Endothelial cell of umbilical vein (primary cell): Measurements from ENCODE around the gene TMEM140. TPM values are rescaled to one million over a fixed set of nuclear protein-coding genes. Genes with fewer than 3 reads are reported as not detected.

ENCODE experiments used
- BruUV-seq: library from RNA; stranded (reverse); fragments of 400-500 nt; replicated peaks from 2 replicates; lab custom pipeline; 2021; lab: Mats Ljungman, UMichigan
- CTCF ChIA-PET: fragments of 300-600, 350-600 bp; sonication (Branson Sonifier 250); formaldehyde crosslinking; loops from one replicate; lab custom pipeline; 2021; ENCODE audit warnings: antibody characterized with exemption, inconsistent platforms; lab: Charles Lee
- POLR2A ChIA-PET: fragments of 300-600, 350-600 bp; sonication (Branson Sonifier 250); formaldehyde crosslinking; loops from one replicate; lab custom pipeline; 2021; ENCODE audit warnings: antibody characterized with exemption, inconsistent platforms; lab: Charles Lee
- DNase-seq: peaks from one replicate; pipeline ENCODE4 v3.0.0-alpha.2; 2011; ENCODE audit warnings: low read depth, low spot score
- FAIRE-seq: peaks from 2 replicates; lab custom pipeline; 2011; peaks lifted over from hg19 to GRCh38; lab: Jason Lieb, UNC
- H2AFZ ChIP-seq: 2 replicates; pipeline ENCODE4 v1.6.0; 2012; ENCODE audit warnings: low read depth, low read length, control low read depth, inconsistent platforms
- H3K27ac ChIP-seq: 2 replicates; pipeline ENCODE4 v1.5.1; 2011; ENCODE audit warnings: low read depth, mild to moderate bottlenecking, control low read depth, low read length, moderate library complexity; ENCODE audit not compliant: insufficient read depth
- H3K27me3 ChIP-seq, 2 experiments: 2 replicates each; pipeline versions ENCODE4 v1.6.0 to v1.6.1; 2011; ENCODE audit warnings: low read length in 2 of 2, mixed read lengths in 1 of 2; ENCODE audit not compliant: control insufficient read depth in 2 of 2, insufficient read depth in 2 of 2
- H3K36me3 ChIP-seq, 2 experiments: 2 replicates in 1 of 2; 3 replicates in 1 of 2; pipeline ENCODE4 v1.5.1; 2011; ENCODE audit warnings: low read length in 2 of 2, mild to moderate bottlenecking in 1 of 2, moderate library complexity in 1 of 2; ENCODE audit not compliant: control insufficient read depth in 2 of 2, insufficient read depth in 2 of 2; ENCODE audit errors: extremely low read depth in 1 of 2
- H3K4me1 ChIP-seq: 3 replicates; pipeline ENCODE4 v1.5.1; 2011; ENCODE audit warnings: mild to moderate bottlenecking, low read length; ENCODE audit not compliant: control insufficient read depth, insufficient read depth; ENCODE audit errors: extremely low read depth
- H3K4me2 ChIP-seq: 2 replicates; pipeline ENCODE4 v1.6.1; 2011; ENCODE audit warnings: low read length, control low read depth, mixed read lengths; ENCODE audit not compliant: insufficient read depth
- H3K4me3 ChIP-seq, 3 experiments: fragments of 200-600 bp in 1 of 3; sonication (generic), shearing (Covaris generic) in 1 of 3; replicated peaks in 1 of 3; 2 replicates each; pipeline ENCODE4 v1.5.1; 2011 to 2016; ENCODE audit warnings: control low read depth in 3 of 3, low read length in 3 of 3, mild to moderate bottlenecking in 2 of 3, inconsistent platforms in 1 of 3, low read depth in 1 of 3, moderate library complexity in 1 of 3; ENCODE audit not compliant: insufficient read depth in 1 of 3
- H3K79me2 ChIP-seq: 2 replicates; pipeline ENCODE4 v1.6.0; 2012; ENCODE audit warnings: low read length, inconsistent platforms; ENCODE audit not compliant: control insufficient read depth, insufficient read depth
- H3K9ac ChIP-seq: replicated peaks from 2 replicates; pipeline ENCODE3; 2011; ENCODE audit warnings: low read length, control low read depth; ENCODE audit not compliant: insufficient read depth; ENCODE audit errors: extremely low read depth
- H3K9me1 ChIP-seq: replicated peaks from 3 replicates; pipeline ENCODE4 v1.6.0; 2011; ENCODE audit warnings: mild to moderate bottlenecking, low read length; ENCODE audit not compliant: control insufficient read depth, insufficient read depth; ENCODE audit errors: extremely low read depth
- H3K9me3 ChIP-seq: replicated peaks from 2 replicates; pipeline ENCODE4 v1.5.1; 2012; ENCODE audit warnings: low read length, inconsistent platforms; ENCODE audit not compliant: control insufficient read depth, insufficient read depth
- H4K20me1 ChIP-seq: replicated peaks from 2 replicates; pipeline ENCODE3; 2011; ENCODE audit warnings: mild to moderate bottlenecking, low read length; ENCODE audit not compliant: control insufficient read depth, insufficient read depth; ENCODE audit errors: extremely low read depth
- CTCF ChIP-seq, 2 donors: IDR thresholded peaks; 1 replicate in 1 of 2; 2 replicates in 1 of 2; pipeline ENCODE4 v1.5.1; 2011; ENCODE audit warnings: low read length in 2 of 2, mild to moderate bottlenecking in 2 of 2, moderate library complexity in 2 of 2, control low read depth in 1 of 2, inconsistent platforms in 1 of 2, low read depth in 1 of 2; ENCODE audit not compliant: insufficient read depth in 1 of 2; ENCODE audit errors: extremely low read depth in 1 of 2
- EZH2 ChIP-seq: IDR thresholded peaks from 2 replicates; pipeline ENCODE4 v1.6.1; 2012; ENCODE audit warnings: borderline replicate concordance, low read depth, mild to moderate bottlenecking, moderate library complexity, low read length, inconsistent platforms; ENCODE audit not compliant: severe bottlenecking
- FOS ChIP-seq: IDR thresholded peaks from 2 replicates; pipeline ENCODE4 v1.6.1; 2011; ENCODE audit warnings: mild to moderate bottlenecking, low read length, moderate library complexity, borderline replicate concordance; ENCODE audit not compliant: insufficient read depth
- GATA2 ChIP-seq: IDR thresholded peaks from 2 replicates; pipeline ENCODE4 v1.7.0; 2011; ENCODE audit warnings: low read depth, mild to moderate bottlenecking, moderate library complexity, mixed read lengths, low read length; ENCODE audit not compliant: insufficient read length, insufficient read depth
- JUN ChIP-seq: IDR thresholded peaks from 2 replicates; pipeline ENCODE4 v1.6.1; 2011; ENCODE audit warnings: borderline replicate concordance, low read depth; ENCODE audit not compliant: insufficient read length, insufficient read depth
- MAX ChIP-seq: IDR thresholded peaks from 2 replicates; pipeline ENCODE4 v1.6.1; 2011; ENCODE audit not compliant: insufficient read depth, insufficient read length
- MYC ChIP-seq: IDR thresholded peaks from one replicate; pipeline ENCODE4 v1.6.1; 2011; ENCODE audit warnings: mild to moderate bottlenecking, low read depth, low read length
- POLR2A ChIP-seq: IDR thresholded peaks from 2 replicates; pipeline ENCODE4 v1.6.1; 2012; ENCODE audit warnings: low read depth, mild to moderate bottlenecking, control low read depth, low read length
- POLR2AphosphoS5 ChIP-seq: IDR thresholded peaks from 2 replicates; pipeline ENCODE4 v1.6.1; 2012; ENCODE audit warnings: low read depth, mild to moderate bottlenecking, control low read depth, low read length, moderate library complexity; ENCODE audit not compliant: insufficient read depth
- dilution Hi-C: fragments of 300-500 bp; cut with MboI; formaldehyde crosslinking; loops from one replicate; pipeline ENCODE4 v1.15.0; 2019; ENCODE audit warnings: low sequenced_read_pairs; ENCODE audit not compliant: extremely low pct_ligation_motif_present
- intact Hi-C: fragments of 100-400 bp; cut with micrococcal nuclease; formaldehyde crosslinking; loops from one replicate; pipeline ENCODE4 v1.10.0; 2022
- polyA plus RNA-seq, 4 experiments: library from polyadenylated mRNA; depleted of rRNA in 3 of 4; stranded (reverse) in 3 of 4; unstranded in 1 of 4; fragments of >200 nt; gene quantifications; 2 replicates each; pipeline versions ENCODE4 v1.2.1 to v1.2.3, GENCODE V29; 2011 to 2012; ENCODE audit warnings: missing spikeins in 1 of 4
- total RNA-seq: library from RNA; stranded (reverse); gene quantifications from 2 replicates; pipeline ENCODE4 v1.2.3, GENCODE V29; 2021

Gene TMEM140
- total and polyA plus RNA-seq, 2 donors (not counting 3 experiments of a cell fraction or from before 2014, with no cell fraction given) = 17.9 to 26.5 TPM

GRCh38 chr7:135193615-135194081 is 45.8 kb downstream of the TMEM140 start:
- no peak for FAIRE-seq
- H3K4me2 ChIP-seq = no peak overlapping the region
- dilution Hi-C loops (no loop called here), intact Hi-C loops (no loop called here)
- no peak for TF ChIP-seq POLR2AphosphoS5
- TF ChIP-seq GATA2 = no peak
- TF ChIP-seq MAX = no peak
- TF ChIP-seq POLR2A = no peak
- TF ChIP-seq CTCF (IDR thresholded peaks at IDR 0.05; ENCODE audit: extremely low read depth in 1 of 2, insufficient read depth in 1 of 2, low read depth in 1 of 2, low read length in 2 of 2) = no peak
- no peak for TF ChIP-seq FOS
- no peak for TF ChIP-seq EZH2
- no peak for TF ChIP-seq MYC
- TF ChIP-seq JUN = no peak
- H2AFZ ChIP-seq = no peak overlapping the region
- no peak overlapping the region for H3K27ac ChIP-seq
- no peak for DNase-seq
- no peaks in the 10 kb centered on the region for H3K9me3 ChIP-seq
- H3K79me2 ChIP-seq = no peaks in the 10 kb centered on the region
- BruUV-seq = no TSS peak
- no peaks in the 10 kb centered on the region for H3K27me3 ChIP-seq
- no peak overlapping the region for H3K9ac ChIP-seq
- no peaks in the 10 kb centered on the region for H4K20me1 ChIP-seq
- ChIA-PET POLR2A (no interaction called here), CTCF (no interaction called here)
- H3K4me1 ChIP-seq = no peaks in the 10 kb centered on the region
- no peaks in the 10 kb centered on the region for H3K9me1 ChIP-seq
- no peak overlapping the region for H3K4me3 ChIP-seq
- peaks cover 2 to 3% of the 10 kb centered on the region in 2 experiments for H3K36me3 ChIP-seq
